SK-N-SH (cell line): ENCODE data around the gene ZSWIM5. TPM values are rescaled to one million over a fixed set of nuclear protein-coding genes. Genes with fewer than 3 reads are reported as not detected.

Source experiments
- CTCF ChIA-PET: fragments of 300-600, 350-600 bp; formaldehyde crosslinking; extraction: SDS; loops from one replicate; lab custom pipeline; 2021; lab: Yijun Ruan, JAX
- POLR2A ChIA-PET: fragments of 350-600 bp; sonication (Branson Sonifier 250); formaldehyde crosslinking; extraction: SDS; loops from one replicate; lab custom pipeline; 2020; ENCODE audit warnings: antibody characterized with exemption, inconsistent platforms; lab: Yijun Ruan, JAX
- DNase-seq: peaks from one replicate; pipeline ENCODE4 v3.0.0; 2012
- H2AFZ ChIP-seq: fragments of 200-600 bp; sonication (generic); 2 replicates; pipeline ENCODE4 v1.8.1; 2016; ENCODE audit warnings: antibody characterized with exemption, mild to moderate bottlenecking, low read depth
- H3F3A ChIP-seq: fragments of 200-600 bp; sonication (generic); replicated peaks from 2 replicates; pipeline ENCODE3; 2016; ENCODE audit warnings: antibody characterized with exemption, mild to moderate bottlenecking; ENCODE audit not compliant: insufficient read depth
- H3K27ac ChIP-seq, 2 experiments: fragments of 200-500 bp in 1 of 2; fragments of 200-600 bp in 1 of 2; sonication (Bioruptor generic) in 1 of 2; sonication (generic), shearing (Covaris generic) in 1 of 2; 2 replicates each; pipeline versions ENCODE4 v1.5.1 to v1.6.1; 2014 to 2016; ENCODE audit warnings: low read depth in 2 of 2, inconsistent platforms in 1 of 2, low read length in 1 of 2, mild to moderate bottlenecking in 1 of 2, mixed read lengths in 1 of 2
- H3K27me3 ChIP-seq: fragments of 200-600 bp; sonication (generic), shearing (Covaris generic); 2 replicates; pipeline ENCODE4 v1.6.1; 2016; ENCODE audit warnings: mixed run types; ENCODE audit not compliant: insufficient read depth
- H3K36me3 ChIP-seq, 2 experiments: fragments of 200-500 bp in 1 of 2; fragments of 200-600 bp in 1 of 2; sonication (Bioruptor generic) in 1 of 2; sonication (generic) in 1 of 2; replicated peaks in 1 of 2; 2 replicates each; pipeline versions ENCODE3 to v1.5.1; 2014 to 2016; ENCODE audit warnings: low read length in 1 of 2, mild to moderate bottlenecking in 1 of 2; ENCODE audit not compliant: insufficient read depth in 2 of 2, control insufficient read depth in 1 of 2
- H3K4me1 ChIP-seq, 2 experiments: fragments of 200-500 bp in 1 of 2; fragments of 200-600 bp in 1 of 2; sonication (Bioruptor generic) in 1 of 2; sonication (generic), shearing (Covaris generic) in 1 of 2; 2 replicates each; pipeline versions ENCODE4 v1.5.1 to v1.6.1; 2014 to 2016; ENCODE audit warnings: low read depth in 1 of 2, low read length in 1 of 2, mixed run types in 1 of 2; ENCODE audit not compliant: insufficient read depth in 2 of 2, control insufficient read depth in 1 of 2
- H3K4me2 ChIP-seq: fragments of 200-600 bp; sonication (generic), shearing (Covaris generic); 2 replicates; pipeline ENCODE4 v1.6.1; 2017; ENCODE audit warnings: mixed run types
- H3K4me3 ChIP-seq, 2 experiments: fragments of 200-500 bp in 1 of 2; fragments of 200-600 bp in 1 of 2; sonication (Bioruptor generic) in 1 of 2; sonication (generic), shearing (Covaris generic) in 1 of 2; 2 replicates each; pipeline versions ENCODE4 v1.5.1 to v1.8.1; 2014 to 2016; ENCODE audit warnings: low read depth in 2 of 2, inconsistent platforms in 1 of 2, low read length in 1 of 2, mild to moderate bottlenecking in 1 of 2, mixed read lengths in 1 of 2, moderate library complexity in 1 of 2
- H3K79me2 ChIP-seq: fragments of 200-600 bp; sonication (generic); 2 replicates; pipeline ENCODE4 v1.8.1; 2017; ENCODE audit warnings: mild to moderate bottlenecking; ENCODE audit not compliant: insufficient read depth
- H3K9ac ChIP-seq: fragments of 200-600 bp; sonication (generic); 2 replicates; pipeline ENCODE4 v1.6.1; 2017; ENCODE audit warnings: mixed run types
- H3K9me2 ChIP-seq: fragments of 200-600 bp; sonication (generic); 2 replicates; pipeline ENCODE4 v1.6.1; 2017; ENCODE audit warnings: mixed run types
- H3K9me3 ChIP-seq: fragments of 200-600 bp; sonication (generic); 2 replicates; pipeline ENCODE4 v1.6.1; 2017; ENCODE audit warnings: mixed run types, mild to moderate bottlenecking, moderate library complexity
- H4K20me1 ChIP-seq: fragments of 200-600 bp; sonication (generic); 2 replicates; pipeline ENCODE4 v1.6.1; 2017; ENCODE audit warnings: mild to moderate bottlenecking, mixed run types; ENCODE audit not compliant: insufficient read depth
- MXI1 ChIP-seq: IDR thresholded peaks from 2 replicates; pipeline ENCODE4 v1.6.1; 2012; ENCODE audit warnings: mild to moderate bottlenecking, low read depth, low read length, improper control_type of control experiment
- NRF1 ChIP-seq: IDR thresholded peaks from 2 replicates; pipeline ENCODE4 v1.6.1; 2012; ENCODE audit warnings: low read depth, mild to moderate bottlenecking, low read length
- RXRA ChIP-seq: IDR thresholded peaks from 2 replicates; pipeline ENCODE4 v1.4.0; 2012; ENCODE audit warnings: low read depth, mild to moderate bottlenecking, borderline replicate concordance
- SIN3A ChIP-seq: IDR thresholded peaks from 2 replicates; pipeline ENCODE4 v1.6.1; 2012; ENCODE audit warnings: low read depth, mild to moderate bottlenecking, low read length, moderate library complexity, borderline replicate concordance
- WGBS: methylation state at CpG from one replicate; pipeline ENCODE4 v1.1.6; 2017; ENCODE audit warnings: low lambda C conversion rate; 5-methylcytosine and 5-hydroxymethylcytosine counted together
- polyA plus RNA-seq, 3 experiments: library from polyadenylated mRNA; depleted of rRNA; stranded (reverse); fragments of >200 nt; gene quantifications; 2 replicates each; pipeline ENCODE4 v1.2.3, GENCODE V29; 2012
- TF ChIP-seq, protein P1 (sequence below): IDR thresholded peaks from 2 replicates; pipeline ENCODE4 v1.4.0; 2012; ENCODE audit warnings: low read depth, borderline replicate concordance
- TF ChIP-seq, protein P2 (sequence below): IDR thresholded peaks from 2 replicates; pipeline ENCODE4 v1.6.1; 2012; ENCODE audit warnings: mild to moderate bottlenecking, low read depth, low read length, moderate library complexity
- TF ChIP-seq, protein P3 (sequence below): IDR thresholded peaks from 2 replicates; pipeline ENCODE4; 2012

ZSWIM5 gene
- polyA plus RNA-seq, 1 of the 3 experiments (the other 2 are of a cell fraction), result 0.07 TPM

DNA sequence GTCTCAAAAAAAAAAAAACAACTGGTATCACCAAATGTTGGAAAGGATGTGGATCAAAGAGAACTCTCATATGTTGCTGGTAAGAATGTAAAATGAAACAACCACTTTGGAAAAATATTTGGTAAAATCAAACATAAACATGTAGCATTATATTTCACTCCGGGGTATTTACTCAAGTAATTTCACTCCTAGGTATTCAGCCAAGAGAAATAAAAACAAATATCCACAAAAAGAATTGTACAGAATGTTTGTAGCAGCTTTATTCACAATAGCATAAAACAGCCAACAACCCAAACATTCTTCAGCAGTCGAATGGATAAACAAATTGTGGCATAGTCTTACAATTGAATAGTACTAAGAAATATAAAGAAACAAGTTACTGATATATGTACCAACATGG, 32.4 kb upstream of the ZSWIM5 start:
- Histone ChIP-seq H3F3A (no peaks in the 10 kb centered on the region), H3K9ac (no peak overlapping the region), H3K79me2 (no peaks in the 10 kb centered on the region), H3K36me3 (no peaks in the 10 kb centered on the region), H3K9me3 (no peaks in the 10 kb centered on the region), H3K4me2 (no peak overlapping the region), H2AFZ (no peak overlapping the region), H4K20me1 (no peaks in the 10 kb centered on the region), H3K27ac (no peak overlapping the region), H3K4me1 (no peaks in the 10 kb centered on the region), H3K9me2 (no peaks in the 10 kb centered on the region), H3K27me3 (no peaks in the 10 kb centered on the region), H3K4me3 (no peak overlapping the region)
- no peak for DNase-seq
- ChIA-PET POLR2A (no interaction called here), CTCF (no interaction called here)
- TF ChIP-seq, protein P1, sequence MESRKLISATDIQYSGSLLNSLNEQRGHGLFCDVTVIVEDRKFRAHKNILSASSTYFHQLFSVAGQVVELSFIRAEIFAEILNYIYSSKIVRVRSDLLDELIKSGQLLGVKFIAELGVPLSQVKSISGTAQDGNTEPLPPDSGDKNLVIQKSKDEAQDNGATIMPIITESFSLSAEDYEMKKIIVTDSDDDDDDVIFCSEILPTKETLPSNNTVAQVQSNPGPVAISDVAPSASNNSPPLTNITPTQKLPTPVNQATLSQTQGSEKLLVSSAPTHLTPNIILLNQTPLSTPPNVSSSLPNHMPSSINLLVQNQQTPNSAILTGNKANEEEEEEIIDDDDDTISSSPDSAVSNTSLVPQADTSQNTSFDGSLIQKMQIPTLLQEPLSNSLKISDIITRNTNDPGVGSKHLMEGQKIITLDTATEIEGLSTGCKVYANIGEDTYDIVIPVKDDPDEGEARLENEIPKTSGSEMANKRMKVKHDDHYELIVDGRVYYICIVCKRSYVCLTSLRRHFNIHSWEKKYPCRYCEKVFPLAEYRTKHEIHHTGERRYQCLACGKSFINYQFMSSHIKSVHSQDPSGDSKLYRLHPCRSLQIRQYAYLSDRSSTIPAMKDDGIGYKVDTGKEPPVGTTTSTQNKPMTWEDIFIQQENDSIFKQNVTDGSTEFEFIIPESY, result no peak
- TF ChIP-seq NRF1 (no peak), MXI1 (no peak), RXRA (no peak)
- TF ChIP-seq, protein P2, sequence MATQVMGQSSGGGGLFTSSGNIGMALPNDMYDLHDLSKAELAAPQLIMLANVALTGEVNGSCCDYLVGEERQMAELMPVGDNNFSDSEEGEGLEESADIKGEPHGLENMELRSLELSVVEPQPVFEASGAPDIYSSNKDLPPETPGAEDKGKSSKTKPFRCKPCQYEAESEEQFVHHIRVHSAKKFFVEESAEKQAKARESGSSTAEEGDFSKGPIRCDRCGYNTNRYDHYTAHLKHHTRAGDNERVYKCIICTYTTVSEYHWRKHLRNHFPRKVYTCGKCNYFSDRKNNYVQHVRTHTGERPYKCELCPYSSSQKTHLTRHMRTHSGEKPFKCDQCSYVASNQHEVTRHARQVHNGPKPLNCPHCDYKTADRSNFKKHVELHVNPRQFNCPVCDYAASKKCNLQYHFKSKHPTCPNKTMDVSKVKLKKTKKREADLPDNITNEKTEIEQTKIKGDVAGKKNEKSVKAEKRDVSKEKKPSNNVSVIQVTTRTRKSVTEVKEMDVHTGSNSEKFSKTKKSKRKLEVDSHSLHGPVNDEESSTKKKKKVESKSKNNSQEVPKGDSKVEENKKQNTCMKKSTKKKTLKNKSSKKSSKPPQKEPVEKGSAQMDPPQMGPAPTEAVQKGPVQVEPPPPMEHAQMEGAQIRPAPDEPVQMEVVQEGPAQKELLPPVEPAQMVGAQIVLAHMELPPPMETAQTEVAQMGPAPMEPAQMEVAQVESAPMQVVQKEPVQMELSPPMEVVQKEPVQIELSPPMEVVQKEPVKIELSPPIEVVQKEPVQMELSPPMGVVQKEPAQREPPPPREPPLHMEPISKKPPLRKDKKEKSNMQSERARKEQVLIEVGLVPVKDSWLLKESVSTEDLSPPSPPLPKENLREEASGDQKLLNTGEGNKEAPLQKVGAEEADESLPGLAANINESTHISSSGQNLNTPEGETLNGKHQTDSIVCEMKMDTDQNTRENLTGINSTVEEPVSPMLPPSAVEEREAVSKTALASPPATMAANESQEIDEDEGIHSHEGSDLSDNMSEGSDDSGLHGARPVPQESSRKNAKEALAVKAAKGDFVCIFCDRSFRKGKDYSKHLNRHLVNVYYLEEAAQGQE, result no peak
- 7% methylated on average over 2 of the region's 2 CpGs for WGBS

DNA sequence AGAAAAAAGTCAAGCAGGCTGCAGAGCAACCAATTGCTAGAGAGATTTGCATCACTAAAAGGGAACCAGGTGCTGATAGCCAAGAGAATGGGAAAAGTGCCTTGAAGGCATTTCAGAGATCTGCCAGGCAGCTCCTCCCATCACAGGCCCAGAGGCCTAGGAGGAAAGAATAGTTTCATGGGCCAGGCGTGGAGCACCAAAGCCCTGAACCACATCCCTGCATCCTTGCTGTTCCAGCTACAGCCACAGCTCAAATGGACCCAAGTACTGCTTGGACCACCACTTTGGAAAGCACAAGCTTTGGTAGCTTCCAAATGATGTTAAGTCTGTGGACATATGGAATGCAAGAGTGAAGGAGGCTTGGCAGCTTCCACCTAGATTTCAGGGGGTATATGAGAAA, 29.7 kb upstream of the ZSWIM5 start:
- no peaks in the 10 kb centered on the region for H3K9me2 ChIP-seq
- WGBS, result no CpG with 5 or more reads among the region's 1 CpG
- no peak overlapping the region for H3K27ac ChIP-seq
- H3K79me2 ChIP-seq, result no peaks in the 10 kb centered on the region
- no peak overlapping the region for H3K9ac ChIP-seq
- POLR2A ChIA-PET, result no interaction called here
- H3K4me3 ChIP-seq, result no peak overlapping the region
- H2AFZ ChIP-seq, result no peak overlapping the region
- no peaks in the 10 kb centered on the region for H3K9me3 ChIP-seq
- CTCF ChIA-PET, result no interaction called here
- no peaks in the 10 kb centered on the region for H3K36me3 ChIP-seq
- TF ChIP-seq SIN3A, result no peak
- no peak for TF ChIP-seq MXI1
- TF ChIP-seq, protein P3, sequence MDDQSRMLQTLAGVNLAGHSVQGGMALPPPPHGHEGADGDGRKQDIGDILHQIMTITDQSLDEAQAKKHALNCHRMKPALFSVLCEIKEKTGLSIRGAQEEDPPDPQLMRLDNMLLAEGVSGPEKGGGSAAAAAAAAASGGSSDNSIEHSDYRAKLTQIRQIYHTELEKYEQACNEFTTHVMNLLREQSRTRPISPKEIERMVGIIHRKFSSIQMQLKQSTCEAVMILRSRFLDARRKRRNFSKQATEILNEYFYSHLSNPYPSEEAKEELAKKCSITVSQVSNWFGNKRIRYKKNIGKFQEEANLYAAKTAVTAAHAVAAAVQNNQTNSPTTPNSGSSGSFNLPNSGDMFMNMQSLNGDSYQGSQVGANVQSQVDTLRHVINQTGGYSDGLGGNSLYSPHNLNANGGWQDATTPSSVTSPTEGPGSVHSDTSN, result no peak
- TF ChIP-seq, all 33 proteins: peak for 0
- H3K27me3 ChIP-seq, result no peaks in the 10 kb centered on the region; the same call in 1 of the 2 replicates
- no peak overlapping the region for H3K4me2 ChIP-seq
- H3F3A ChIP-seq, result no peaks in the 10 kb centered on the region
- H3K4me1 ChIP-seq, result no peaks in the 10 kb centered on the region
- H4K20me1 ChIP-seq, result no peaks in the 10 kb centered on the region
- DNase-seq, result no peak
